Measurements from ENCODE around the gene MAST2.
A peak's percentile ranks its signal among the peaks of the same experiment; 100 is the strongest.
"Not testable (repeated sequence)": the region's sequence is repeated elsewhere in the genome, so short reads cannot be mapped to it uniquely, and the experiment has no call there.

MAST2 gene

GRCh38 chr1:45949462-45949861 is 146.1 kb downstream of the MAST2 start:
- not testable (repeated sequence) for H3K36me3 ChIP-seq (ENCODE audit: control insufficient read depth in 1 of 2, insufficient read depth in 2 of 2, low read length in 2 of 2)
- H3K4me1 ChIP-seq (ENCODE audit: control insufficient read depth in 1 of 2, insufficient read depth in 2 of 2, low read length in 2 of 2): peaks cover 11% of the 10 kb centered on the region in 2 donors

GRCh38 chr1:45952072-45952471 is 148.7 kb downstream of the MAST2 start:
- no peaks in the 10 kb centered on the region for H3K36me3 ChIP-seq (ENCODE audit: control insufficient read depth in 1 of 2, insufficient read depth in 2 of 2, low read length in 2 of 2)
- no peak overlapping the region for H3K4me3 ChIP-seq (ENCODE audit: low read depth in 1 of 2, low read length in 2 of 2)
- H3K27ac ChIP-seq (ENCODE audit: low read length): no peak overlapping the region
- no peaks in the 10 kb centered on the region for H3K27me3 ChIP-seq (ENCODE audit: low read depth, low read length)
- peaks cover 11% of the 10 kb centered on the region in 2 donors for H3K4me1 ChIP-seq (ENCODE audit: control insufficient read depth in 1 of 2, insufficient read depth in 2 of 2, low read length in 2 of 2)
- H3K9me3 ChIP-seq (ENCODE audit: control insufficient read depth in 1 of 2, low read length in 2 of 2): no peaks in the 10 kb centered on the region

More at GRCh38 chr1:45949462-45949861, 146.1 kb downstream of the MAST2 start:
- not testable (repeated sequence) for H3K9me3 ChIP-seq (ENCODE audit: control insufficient read depth in 1 of 2, low read length in 2 of 2); H3K27ac ChIP-seq (ENCODE audit: low read length); H3K4me3 ChIP-seq (ENCODE audit: low read depth in 1 of 2, low read length in 2 of 2); H3K27me3 ChIP-seq (ENCODE audit: low read depth, low read length)

- H3K4me3 ChIP-seq (ENCODE audit: low read depth in 1 of 2, low read length in 2 of 2): peak overlapping the region; percentile 23 to 43
- H3K27me3 ChIP-seq (ENCODE audit: low read depth, low read length): no peaks in the 10 kb centered on the region
- H3K36me3 ChIP-seq (ENCODE audit: control insufficient read depth in 1 of 2, insufficient read depth in 2 of 2, low read length in 2 of 2): no peaks in the 10 kb centered on the region
- no peaks in the 10 kb centered on the region for H3K9me3 ChIP-seq (ENCODE audit: control insufficient read depth in 1 of 2, low read length in 2 of 2)
- peaks cover 11% of the 10 kb centered on the region in 2 donors for H3K4me1 ChIP-seq (ENCODE audit: control insufficient read depth in 1 of 2, insufficient read depth in 2 of 2, low read length in 2 of 2)
- H3K27ac ChIP-seq (ENCODE audit: low read length): peak overlapping the region; percentile 83
Measured at GRCh38 chr1:45953934-45954847, 150.8 kb downstream of the MAST2 start.

GRCh38 chr1:45957684-45958083 is 154.3 kb downstream of the MAST2 start:
- Histone ChIP-seq H3K4me1 (ENCODE audit: control insufficient read depth in 1 of 2, insufficient read depth in 2 of 2, low read length in 2 of 2) (peaks cover 11% of the 10 kb centered on the region in 2 donors), H3K27ac (ENCODE audit: low read length) (no peak overlapping the region), H3K27me3 (ENCODE audit: low read depth, low read length) (no peaks in the 10 kb centered on the region), H3K9me3 (ENCODE audit: control insufficient read depth in 1 of 2, low read length in 2 of 2) (no peaks in the 10 kb centered on the region), H3K4me3 (ENCODE audit: low read depth in 1 of 2, low read length in 2 of 2) (no peak overlapping the region), H3K36me3 (ENCODE audit: control insufficient read depth in 1 of 2, insufficient read depth in 2 of 2, low read length in 2 of 2) (peaks cover 0 to 3% of the 10 kb centered on the region in 2 donors)

- Histone ChIP-seq H3K4me3 (ENCODE audit: low read depth in 1 of 2, low read length in 2 of 2) (no peak overlapping the region), H3K36me3 (ENCODE audit: control insufficient read depth in 1 of 2, insufficient read depth in 2 of 2, low read length in 2 of 2) (peaks cover 0 to 3% of the 10 kb centered on the region in 2 donors), H3K27ac (ENCODE audit: low read length) (no peak overlapping the region), H3K4me1 (ENCODE audit: control insufficient read depth in 1 of 2, insufficient read depth in 2 of 2, low read length in 2 of 2) (peaks cover 9 to 11% of the 10 kb centered on the region in 2 donors), H3K9me3 (ENCODE audit: control insufficient read depth in 1 of 2, low read length in 2 of 2) (no peaks in the 10 kb centered on the region), H3K27me3 (ENCODE audit: low read depth, low read length) (no peaks in the 10 kb centered on the region)
Measured at GRCh38 chr1:45958317-45958716, 154.9 kb downstream of the MAST2 start.

GRCh38 chr1:45960930-45961715 is 157.7 kb downstream of the MAST2 start:
- Histone ChIP-seq H3K4me1 (ENCODE audit: control insufficient read depth in 1 of 2, insufficient read depth in 2 of 2, low read length in 2 of 2) (no peaks in the 10 kb centered on the region), H3K4me3 (ENCODE audit: low read depth in 1 of 2, low read length in 2 of 2) (no peak overlapping the region), H3K36me3 (ENCODE audit: control insufficient read depth in 1 of 2, insufficient read depth in 2 of 2, low read length in 2 of 2) (peaks cover 0 to 3% of the 10 kb centered on the region in 2 donors), H3K27me3 (ENCODE audit: low read depth, low read length) (no peaks in the 10 kb centered on the region), H3K9me3 (ENCODE audit: control insufficient read depth in 1 of 2, low read length in 2 of 2) (no peaks in the 10 kb centered on the region), H3K27ac (ENCODE audit: low read length) (no peak overlapping the region)

GRCh38 chr1:45961936-45962335 is 158.5 kb downstream of the MAST2 start:
- H3K4me3 ChIP-seq (ENCODE audit: low read depth in 1 of 2, low read length in 2 of 2); H3K36me3 ChIP-seq (ENCODE audit: control insufficient read depth in 1 of 2, insufficient read depth in 2 of 2, low read length in 2 of 2); H3K9me3 ChIP-seq (ENCODE audit: control insufficient read depth in 1 of 2, low read length in 2 of 2); H3K27me3 ChIP-seq (ENCODE audit: low read depth, low read length); H3K27ac ChIP-seq (ENCODE audit: low read length); H3K4me1 ChIP-seq (ENCODE audit: control insufficient read depth in 1 of 2, insufficient read depth in 2 of 2, low read length in 2 of 2): not testable (repeated sequence)

GRCh38 chr1:45968941-45969666 is 165.7 kb downstream of the MAST2 start:
- Histone ChIP-seq H3K4me3 (ENCODE audit: low read depth in 1 of 2, low read length in 2 of 2) (no peak overlapping the region), H3K4me1 (ENCODE audit: control insufficient read depth in 1 of 2, insufficient read depth in 2 of 2, low read length in 2 of 2) (peaks cover 0 to 4% of the 10 kb centered on the region in 2 donors), H3K27me3 (ENCODE audit: low read depth, low read length) (no peaks in the 10 kb centered on the region), H3K36me3 (ENCODE audit: control insufficient read depth in 1 of 2, insufficient read depth in 2 of 2, low read length in 2 of 2) (no peaks in the 10 kb centered on the region), H3K27ac (ENCODE audit: low read length) (peak overlapping the region; percentile 51), H3K9me3 (ENCODE audit: control insufficient read depth in 1 of 2, low read length in 2 of 2) (no peaks in the 10 kb centered on the region)

GRCh38 chr1:45969866-45970265 is 166.5 kb downstream of the MAST2 start:
- peaks cover 0 to 4% of the 10 kb centered on the region in 2 donors for H3K4me1 ChIP-seq (ENCODE audit: control insufficient read depth in 1 of 2, insufficient read depth in 2 of 2, low read length in 2 of 2)
- H3K9me3 ChIP-seq (ENCODE audit: control insufficient read depth in 1 of 2, low read length in 2 of 2): no peaks in the 10 kb centered on the region
- peak overlapping the region; percentile 33 for H3K27ac ChIP-seq (ENCODE audit: low read length)
- H3K27me3 ChIP-seq (ENCODE audit: low read depth, low read length): no peaks in the 10 kb centered on the region
- no peak overlapping the region for H3K4me3 ChIP-seq (ENCODE audit: low read depth in 1 of 2, low read length in 2 of 2)
- no peaks in the 10 kb centered on the region for H3K36me3 ChIP-seq (ENCODE audit: control insufficient read depth in 1 of 2, insufficient read depth in 2 of 2, low read length in 2 of 2)

GRCh38 chr1:45971335-45971734 is 167.9 kb downstream of the MAST2 start:
- peaks cover 0 to 4% of the 10 kb centered on the region in 2 donors for H3K4me1 ChIP-seq (ENCODE audit: control insufficient read depth in 1 of 2, insufficient read depth in 2 of 2, low read length in 2 of 2)
- H3K36me3 ChIP-seq (ENCODE audit: control insufficient read depth in 1 of 2, insufficient read depth in 2 of 2, low read length in 2 of 2): no peaks in the 10 kb centered on the region
- no peak overlapping the region for H3K27ac ChIP-seq (ENCODE audit: low read length)
- H3K4me3 ChIP-seq (ENCODE audit: low read depth in 1 of 2, low read length in 2 of 2): no peak overlapping the region
- no peaks in the 10 kb centered on the region for H3K27me3 ChIP-seq (ENCODE audit: low read depth, low read length)
- no peaks in the 10 kb centered on the region for H3K9me3 ChIP-seq (ENCODE audit: control insufficient read depth in 1 of 2, low read length in 2 of 2)

Measured in muscle layer of duodenum (tissue), 2 donors.